Neuron (in vitro differentiated cells): Measurements from ENCODE around the gene CDH3.

Experiments
- H2AFZ ChIP-seq: one replicate; pipeline ENCODE4 v1.6.1; 2013; ENCODE audit warnings: low read depth, mild to moderate bottlenecking, inconsistent platforms, low read length, moderate library complexity
- H3K27me3 ChIP-seq: one replicate; pipeline ENCODE4 v1.6.1; 2013; ENCODE audit warnings: low read length; ENCODE audit not compliant: insufficient read depth
- H3K36me3 ChIP-seq: one replicate; pipeline ENCODE4 v1.6.1; 2013; ENCODE audit warnings: low read length; ENCODE audit not compliant: insufficient read depth
- H3K4me1 ChIP-seq: one replicate; pipeline ENCODE4 v1.6.1; 2013; ENCODE audit warnings: low read length; ENCODE audit not compliant: insufficient read depth
- H3K4me3 ChIP-seq: 2 replicates; pipeline ENCODE4 v1.5.1; 2013; ENCODE audit warnings: mild to moderate bottlenecking, low read length, moderate library complexity
- H3K9me3 ChIP-seq: one replicate; pipeline ENCODE4 v1.6.1; 2013; ENCODE audit warnings: low read length

The CDH3 gene

DNA sequence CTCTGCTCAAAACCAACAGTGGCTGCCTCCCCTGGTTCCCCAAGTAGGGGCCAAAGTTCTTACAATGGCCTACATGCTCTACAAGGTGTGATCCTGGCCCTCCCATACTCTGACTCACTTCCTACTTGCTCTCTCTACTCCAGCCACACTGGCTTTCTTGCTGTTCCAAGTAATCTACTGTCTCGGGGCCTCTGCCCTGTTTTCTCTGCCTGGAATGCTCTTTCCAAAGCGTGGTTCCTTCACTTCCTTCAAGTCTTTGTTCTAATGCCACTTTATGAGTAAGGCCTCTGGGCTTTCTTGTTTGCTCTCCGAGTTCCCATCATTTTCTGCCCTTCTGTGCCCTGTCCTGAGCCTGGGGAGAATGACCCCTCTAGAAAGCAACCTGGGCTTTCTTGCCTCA, 4.1 kb upstream of the CDH3 start:
- H2AFZ ChIP-seq = no peak overlapping the region
- H3K4me3 ChIP-seq = no peak overlapping the region
- H3K4me1 ChIP-seq = peaks cover 11% of the 10 kb centered on the region
- no peaks in the 10 kb centered on the region for H3K36me3 ChIP-seq
- H3K27me3 ChIP-seq = no peaks in the 10 kb centered on the region
- H3K9me3 ChIP-seq = peaks cover 4% of the 10 kb centered on the region

DNA sequence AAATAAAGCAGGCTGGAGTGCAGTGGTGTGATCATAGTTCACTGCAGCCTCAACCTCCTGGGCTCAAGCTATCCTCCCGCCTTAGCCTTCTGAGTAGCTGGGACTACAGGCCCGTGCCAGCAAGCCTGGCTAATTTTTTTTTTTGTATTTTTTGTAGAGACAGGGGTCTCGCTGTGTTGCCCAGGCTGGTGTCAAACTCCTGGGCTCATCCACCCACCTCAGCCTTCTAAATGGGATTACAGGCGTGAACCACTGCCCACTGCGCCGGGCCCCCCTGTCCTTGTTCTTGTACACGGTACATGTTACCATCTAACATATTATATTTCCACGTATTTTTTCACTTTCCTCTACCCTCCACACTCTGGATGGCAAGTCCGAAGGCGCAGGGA, 3.1 kb upstream of the CDH3 start:
- no peaks in the 10 kb centered on the region for H3K36me3 ChIP-seq
- H2AFZ ChIP-seq = no peak overlapping the region
- no peaks in the 10 kb centered on the region for H3K27me3 ChIP-seq
- peaks cover 21% of the 10 kb centered on the region for H3K4me1 ChIP-seq
- peaks cover 4% of the 10 kb centered on the region for H3K9me3 ChIP-seq
- H3K4me3 ChIP-seq = peak overlapping the region; percentile 28

DNA sequence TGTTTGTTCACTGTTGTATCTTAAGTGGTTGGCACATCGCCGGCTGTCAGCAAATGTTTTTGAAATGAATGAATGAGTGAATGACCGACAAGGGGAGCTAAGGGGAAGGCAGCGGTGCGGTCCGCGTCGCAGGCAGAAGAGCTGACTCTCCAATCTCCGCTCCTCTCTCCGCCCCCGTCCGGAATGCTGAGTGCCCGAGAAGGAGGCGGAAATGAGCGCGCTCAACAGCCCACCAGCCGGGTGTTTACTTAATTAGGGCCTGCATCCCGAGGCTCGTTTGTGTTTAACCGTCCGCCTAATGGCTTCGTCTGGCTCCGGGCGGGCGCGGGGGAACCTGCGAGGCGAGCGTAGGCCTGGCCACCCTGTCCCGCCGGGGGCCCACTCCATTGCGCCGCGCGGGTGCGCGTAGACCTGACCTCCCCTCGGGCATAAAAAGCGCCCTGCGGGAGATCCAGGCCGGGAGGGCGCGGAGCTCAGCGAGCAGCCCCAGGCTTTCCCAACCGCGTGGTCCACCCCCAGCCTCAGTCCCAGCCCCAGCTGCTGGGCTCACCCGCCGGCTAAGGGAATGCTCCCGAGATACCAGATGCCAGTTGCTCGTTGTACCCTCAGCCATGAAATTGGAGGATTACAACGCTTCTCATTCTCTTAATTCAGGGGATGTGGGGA, 2.5 kb upstream of the CDH3 start:
- no peak overlapping the region for H2AFZ ChIP-seq
- no peaks in the 10 kb centered on the region for H3K27me3 ChIP-seq
- H3K4me1 ChIP-seq = peaks cover 21% of the 10 kb centered on the region
- H3K9me3 ChIP-seq = peaks cover 4% of the 10 kb centered on the region
- H3K4me3 ChIP-seq = peak overlapping the region; percentile 28
- no peaks in the 10 kb centered on the region for H3K36me3 ChIP-seq

DNA sequence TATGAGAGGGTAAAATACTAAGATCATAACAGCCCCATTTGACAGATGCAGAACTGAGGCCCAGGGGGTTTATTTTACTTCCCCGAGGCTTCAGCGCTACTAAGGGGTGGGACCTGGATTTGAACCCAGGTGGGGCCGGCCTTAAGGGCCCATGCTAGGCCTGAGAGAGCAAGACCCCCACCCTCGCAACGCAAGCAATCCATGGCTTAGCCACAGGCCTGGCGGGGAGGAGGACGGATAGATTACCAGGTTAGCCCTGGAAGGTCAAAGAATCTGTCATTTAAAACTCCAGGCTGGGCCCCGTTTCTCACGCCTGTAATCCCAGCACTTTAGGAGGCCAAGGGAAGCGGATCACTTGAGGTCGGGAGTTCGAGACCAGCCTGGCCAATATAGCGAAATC, 1.9 kb upstream of the CDH3 start:
- H3K36me3 ChIP-seq = no peaks in the 10 kb centered on the region
- peaks cover 21% of the 10 kb centered on the region for H3K4me1 ChIP-seq
- no peak overlapping the region for H2AFZ ChIP-seq
- no peaks in the 10 kb centered on the region for H3K27me3 ChIP-seq
- H3K9me3 ChIP-seq = peaks cover 3% of the 10 kb centered on the region
- H3K4me3 ChIP-seq = no peak overlapping the region

DNA sequence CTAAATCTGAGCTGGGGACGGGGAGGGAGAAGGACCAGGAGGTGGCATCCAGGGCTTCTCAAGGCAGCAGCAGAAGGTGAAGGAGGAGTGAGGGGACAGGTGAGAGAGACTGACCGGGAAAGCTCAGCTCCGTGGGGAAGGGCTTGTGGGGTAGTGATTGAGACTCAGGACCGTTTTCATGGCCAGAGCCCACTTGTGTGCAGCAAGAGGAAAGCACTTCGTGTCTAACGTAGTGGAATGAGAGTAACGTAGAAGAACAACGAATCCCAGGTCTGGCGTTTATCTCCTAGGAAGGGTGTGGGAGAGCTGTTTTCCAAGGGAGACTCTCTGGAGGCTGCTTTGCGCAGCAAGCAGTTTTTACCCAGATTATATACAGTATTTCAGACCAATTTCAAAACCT, 1.3 kb upstream of the CDH3 start:
- Histone ChIP-seq H3K4me1 (peaks cover 21% of the 10 kb centered on the region), H3K4me3 (no peak overlapping the region), H3K27me3 (no peaks in the 10 kb centered on the region), H2AFZ (no peak overlapping the region), H3K36me3 (no peaks in the 10 kb centered on the region), H3K9me3 (no peaks in the 10 kb centered on the region)

DNA sequence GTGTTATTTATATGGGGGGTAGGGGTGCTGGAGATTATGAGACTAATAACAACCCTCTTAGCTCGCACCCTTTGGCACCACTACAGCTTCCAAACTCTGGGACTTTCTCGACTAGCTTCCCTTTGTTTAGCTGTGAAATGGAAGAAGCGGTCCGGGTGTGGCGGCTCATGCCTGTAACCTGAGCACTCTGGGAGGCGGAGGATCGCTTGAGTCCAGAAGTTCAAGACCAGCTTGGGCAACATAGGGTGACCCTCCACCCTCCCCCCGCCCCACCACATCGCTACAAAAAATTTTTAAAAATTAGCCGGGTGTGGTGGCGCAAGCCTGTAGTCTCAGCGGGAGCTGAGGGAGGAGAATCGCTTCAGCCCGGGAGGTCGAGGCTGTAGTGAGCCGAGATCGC, 814 bp upstream of the CDH3 start:
- H3K9me3 ChIP-seq = no peaks in the 10 kb centered on the region
- peak overlapping the region; percentile 55 for H3K4me3 ChIP-seq
- no peaks in the 10 kb centered on the region for H3K27me3 ChIP-seq

DNA sequence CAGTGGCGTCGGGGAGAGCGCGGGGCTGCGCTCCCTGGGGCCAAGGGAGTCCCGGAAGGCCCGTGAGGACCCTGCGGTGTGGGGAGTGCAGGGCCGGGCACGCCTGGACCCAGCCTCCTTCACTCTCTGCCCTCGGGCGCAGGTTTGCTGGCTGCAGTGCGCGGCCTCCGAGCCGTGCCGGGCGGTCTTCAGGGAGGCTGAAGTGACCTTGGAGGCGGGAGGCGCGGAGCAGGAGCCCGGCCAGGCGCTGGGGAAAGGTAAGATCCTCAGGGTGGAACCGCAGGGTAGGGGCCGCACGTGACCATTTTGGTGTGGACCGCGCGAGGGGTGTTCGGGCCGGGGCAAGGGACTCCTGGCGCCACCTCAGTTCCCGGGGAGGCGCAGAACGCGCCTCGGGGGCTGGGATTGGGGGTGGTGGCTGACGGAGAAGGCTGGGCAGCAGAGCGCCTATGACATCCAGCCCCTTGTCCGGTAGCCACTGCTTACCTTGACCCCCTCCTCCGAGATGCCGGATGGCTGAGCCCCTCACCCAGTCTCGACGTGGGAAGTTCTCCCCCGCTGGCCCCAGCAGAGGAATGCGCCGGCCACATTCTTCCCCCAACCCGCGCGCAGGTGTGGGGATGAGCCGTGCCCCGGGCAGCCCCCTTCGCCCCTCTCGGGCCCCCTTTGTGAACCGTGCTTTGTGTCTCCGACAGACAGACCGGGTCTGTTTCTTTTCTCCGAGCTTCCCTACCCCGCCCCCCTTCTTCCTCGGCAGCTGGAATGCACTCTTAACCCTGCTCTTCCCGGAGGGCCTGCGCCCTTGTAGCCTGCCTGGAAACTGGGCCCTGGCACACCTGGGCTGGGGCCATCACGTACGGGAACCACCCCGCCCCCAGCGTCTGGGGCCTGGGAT, 631 bp downstream of the CDH3 start:
- Histone ChIP-seq H2AFZ (peak overlapping the region; percentile 83), H3K4me3 (peak overlapping the region; percentile 55), H3K27me3 (no peaks in the 10 kb centered on the region), H3K36me3 (no peaks in the 10 kb centered on the region), H3K4me1 (peaks cover 21% of the 10 kb centered on the region), H3K9me3 (no peaks in the 10 kb centered on the region)

More for the DNA sequence above, 814 bp upstream of the CDH3 start:
- no peak overlapping the region for H2AFZ ChIP-seq
- H3K4me1 ChIP-seq = peaks cover 21% of the 10 kb centered on the region
- no peaks in the 10 kb centered on the region for H3K36me3 ChIP-seq

DNA sequence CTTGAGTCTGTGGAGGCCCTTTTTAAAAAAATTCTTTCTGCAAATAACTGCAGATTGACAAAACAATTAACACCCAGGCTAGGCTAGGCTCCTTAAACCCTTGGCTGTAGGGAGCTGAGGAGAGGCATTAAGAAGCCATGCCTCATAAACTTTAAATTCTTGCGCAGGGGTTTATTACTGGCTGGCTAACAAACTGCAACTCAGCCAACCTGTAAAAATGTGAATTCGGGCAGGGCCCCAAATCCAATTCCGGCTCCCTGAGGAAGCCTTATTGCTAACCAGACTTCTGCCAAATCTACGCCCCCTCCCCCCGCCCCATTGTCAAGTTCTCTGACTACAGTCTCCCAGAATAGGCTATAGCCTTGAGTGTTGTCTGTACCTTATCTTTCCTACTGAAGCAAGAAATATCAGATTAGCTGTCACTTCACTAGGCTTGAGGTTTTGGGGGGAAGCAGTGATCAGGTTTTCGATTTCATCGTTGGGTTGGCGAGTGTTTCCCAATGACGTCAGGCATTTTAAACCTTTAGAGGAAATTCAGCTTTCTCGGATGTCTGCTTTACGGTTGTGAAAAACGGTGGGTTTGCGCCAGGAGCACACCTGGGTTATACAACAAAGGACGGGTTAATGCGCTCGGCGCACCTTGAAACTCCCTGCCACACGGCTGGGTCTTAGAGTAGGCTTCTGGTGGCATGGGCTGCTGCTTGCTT, 2.0 kb downstream of the CDH3 start:
- H3K27me3 ChIP-seq = no peaks in the 10 kb centered on the region
- no peaks in the 10 kb centered on the region for H3K36me3 ChIP-seq
- peaks cover 2% of the 10 kb centered on the region for H3K9me3 ChIP-seq
- peaks cover 21% of the 10 kb centered on the region for H3K4me1 ChIP-seq
- H2AFZ ChIP-seq = no peak overlapping the region
- H3K4me3 ChIP-seq = no peak overlapping the region

DNA sequence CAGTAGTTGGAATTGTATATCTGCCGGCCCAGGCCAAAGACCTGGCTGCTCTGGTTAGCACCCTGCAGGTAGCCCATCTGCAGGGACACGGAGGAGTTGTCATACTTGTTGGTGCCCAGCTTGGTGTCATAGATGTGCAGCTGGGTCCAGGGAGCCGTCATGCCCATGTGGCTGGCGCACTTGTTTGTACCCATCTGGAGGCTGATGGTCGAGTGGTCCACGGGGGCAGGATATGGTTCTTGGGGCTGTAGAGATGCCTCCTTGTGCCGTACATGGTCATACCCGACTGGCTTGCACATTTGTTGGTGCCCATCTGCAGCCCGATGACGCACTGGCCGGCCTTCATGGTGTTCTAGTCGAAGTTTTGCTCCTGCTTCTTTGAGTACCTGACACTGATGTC, 6.0 kb downstream of the CDH3 start:
- Histone ChIP-seq H3K4me3 (no peak overlapping the region), H3K36me3 (no peaks in the 10 kb centered on the region), H3K27me3 (no peaks in the 10 kb centered on the region), H2AFZ (no peak overlapping the region), H3K9me3 (peaks cover 2% of the 10 kb centered on the region), H3K4me1 (peaks cover 8% of the 10 kb centered on the region)

DNA sequence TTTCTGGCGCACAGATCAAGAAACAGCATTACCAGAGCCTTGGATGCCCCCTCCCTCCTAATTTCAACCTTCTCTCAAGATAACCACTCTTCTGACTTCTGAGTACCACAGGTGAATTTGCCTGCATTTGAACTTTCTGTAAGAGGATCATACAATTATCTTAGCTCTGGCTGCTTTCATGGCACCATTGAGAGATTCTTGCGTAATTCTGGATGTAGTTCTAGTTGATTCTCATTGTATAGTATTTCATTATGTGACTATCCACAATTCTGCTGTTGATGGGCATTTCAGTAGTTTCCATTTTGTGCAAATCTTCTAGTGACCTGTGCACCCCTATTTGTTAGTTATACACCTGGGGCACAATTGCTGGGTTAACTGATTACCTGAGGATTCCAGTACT, 7.5 kb downstream of the CDH3 start:
- Histone ChIP-seq H3K4me1 (no peaks in the 10 kb centered on the region), H3K27me3 (no peaks in the 10 kb centered on the region), H3K4me3 (no peak overlapping the region), H3K36me3 (no peaks in the 10 kb centered on the region), H2AFZ (no peak overlapping the region), H3K9me3 (peaks cover 2% of the 10 kb centered on the region)

DNA sequence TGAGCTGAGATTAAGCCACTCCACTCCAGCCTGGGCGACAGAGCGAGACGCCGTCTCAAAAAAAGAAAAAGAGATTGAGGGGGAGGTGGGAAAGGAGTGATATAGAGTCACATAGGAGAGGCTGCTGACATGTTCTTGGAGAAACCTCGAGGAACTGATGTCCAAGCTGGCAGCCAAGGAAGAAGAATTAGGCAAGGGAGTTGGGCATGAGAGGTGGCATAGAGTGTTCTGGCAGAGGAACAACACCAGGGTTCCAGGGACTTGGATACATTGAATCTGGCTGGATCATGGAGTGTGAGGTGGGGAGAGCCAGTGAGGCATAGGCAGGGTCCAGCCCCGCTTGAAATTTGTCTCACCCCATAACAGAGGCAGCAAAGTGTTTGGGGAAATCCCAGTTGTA, 10.7 kb downstream of the CDH3 start:
- no peaks in the 10 kb centered on the region for H3K27me3 ChIP-seq
- H3K4me3 ChIP-seq = no peak overlapping the region
- no peaks in the 10 kb centered on the region for H3K4me1 ChIP-seq
- peaks cover 2% of the 10 kb centered on the region for H3K9me3 ChIP-seq
- H3K36me3 ChIP-seq = no peaks in the 10 kb centered on the region
- H2AFZ ChIP-seq = no peak overlapping the region

DNA sequence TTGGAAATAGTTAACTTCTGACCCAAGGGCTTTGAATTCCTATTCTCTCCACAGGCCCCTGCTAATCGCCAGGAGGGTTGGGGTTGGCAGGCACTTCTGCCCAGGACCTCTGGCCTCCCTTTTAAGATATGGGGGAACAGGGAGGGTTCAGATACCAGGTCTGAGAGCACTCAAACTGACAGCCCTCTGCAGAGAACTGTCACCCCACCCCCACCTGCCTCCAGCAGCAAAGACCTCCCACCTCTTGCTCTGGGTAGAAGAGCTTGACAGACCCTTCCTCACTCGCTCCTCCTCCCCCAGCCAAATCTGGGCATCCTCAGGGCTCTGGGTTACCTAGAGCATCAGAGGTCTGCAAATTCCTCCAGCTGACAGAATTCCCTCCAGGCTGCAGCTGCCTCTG, 11.6 kb downstream of the CDH3 start:
- Histone ChIP-seq H3K4me1 (no peaks in the 10 kb centered on the region), H2AFZ (no peak overlapping the region), H3K27me3 (no peaks in the 10 kb centered on the region), H3K36me3 (no peaks in the 10 kb centered on the region), H3K9me3 (no peaks in the 10 kb centered on the region), H3K4me3 (no peak overlapping the region)

DNA sequence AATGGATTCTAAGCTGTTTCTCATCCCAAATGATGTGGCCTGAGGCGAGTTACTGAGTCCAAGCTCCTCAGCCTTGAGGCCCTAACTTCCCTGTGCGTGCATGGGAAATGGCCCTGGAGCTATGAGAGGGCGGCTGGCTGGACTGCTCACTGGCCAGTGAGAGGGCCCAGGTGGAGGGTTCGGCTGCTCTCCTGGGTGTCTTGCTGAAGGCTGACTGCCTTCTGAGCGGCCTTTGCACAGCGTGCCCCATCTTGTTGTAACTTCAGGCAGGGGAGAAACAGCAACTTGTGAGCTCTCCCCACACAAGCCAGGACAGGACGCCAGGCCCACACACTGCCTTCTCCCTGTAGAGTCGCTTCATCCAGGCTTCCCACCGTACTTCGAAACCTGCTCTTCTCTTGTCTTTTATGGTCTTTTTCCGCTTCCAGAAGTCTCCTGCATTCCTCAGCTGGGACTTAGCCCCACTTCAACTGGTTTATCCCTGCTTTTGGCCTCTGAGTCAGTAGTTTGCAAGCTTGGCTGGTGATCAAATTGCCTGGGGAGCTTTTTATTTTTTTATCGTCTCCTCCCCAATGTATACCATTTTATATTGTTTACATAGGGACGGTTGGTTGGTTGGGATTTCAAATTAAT, 13.3 kb downstream of the CDH3 start:
- Histone ChIP-seq H2AFZ (no peak overlapping the region), H3K27me3 (no peaks in the 10 kb centered on the region), H3K4me3 (no peak overlapping the region), H3K4me1 (no peaks in the 10 kb centered on the region), H3K9me3 (no peaks in the 10 kb centered on the region), H3K36me3 (no peaks in the 10 kb centered on the region)
